HG03060 (cell line): ENCODE data around the gene ACTR3.
"Not testable (repeated sequence)": the region's sequence is repeated elsewhere in the genome, so short reads cannot be mapped to it uniquely, and the experiment has no call there.

Experiments used
- ATAC-seq: cut with Tn5 transposase; IDR thresholded peaks from one replicate; pipeline ENCODE4 v1.9.1; 2021; ENCODE audit warnings: low read depth, moderate number of reproducible peaks; ENCODE audit not compliant: unreplicated experiment

ACTR3 gene

GRCh38 chr2:113899166-113899565 is 9.3 kb downstream of the ACTR3 start:
- no peak for ATAC-seq

- ATAC-seq: no peak
Observed at GRCh38 chr2:113901943-113902342, 12.1 kb downstream of the ACTR3 start.

DNA sequence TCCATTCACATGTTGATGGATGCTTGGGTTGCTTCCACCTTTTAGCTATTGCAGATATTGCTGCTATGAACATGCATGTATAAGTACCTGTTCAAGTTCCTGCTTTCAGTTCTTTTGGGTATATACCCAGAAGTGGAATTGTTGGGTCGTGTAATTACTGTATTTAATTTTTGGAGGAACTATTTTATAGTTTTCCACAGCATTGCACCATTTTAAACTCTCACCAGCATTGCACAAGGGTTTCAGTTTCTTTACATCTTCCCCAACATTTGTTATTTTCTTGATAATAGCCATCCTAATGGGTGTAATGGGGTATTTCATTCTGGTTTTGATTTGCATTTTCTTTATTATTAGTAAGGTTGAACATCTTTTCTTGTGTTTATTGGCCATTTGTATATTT is 16.0 kb downstream of the ACTR3 start:
- no peak for ATAC-seq

- no peak for ATAC-seq
Observed at GRCh38 chr2:113906647-113907046, 16.8 kb downstream of the ACTR3 start.

- no peak for ATAC-seq
Observed at GRCh38 chr2:113907297-113907696, 17.4 kb downstream of the ACTR3 start.

DNA sequence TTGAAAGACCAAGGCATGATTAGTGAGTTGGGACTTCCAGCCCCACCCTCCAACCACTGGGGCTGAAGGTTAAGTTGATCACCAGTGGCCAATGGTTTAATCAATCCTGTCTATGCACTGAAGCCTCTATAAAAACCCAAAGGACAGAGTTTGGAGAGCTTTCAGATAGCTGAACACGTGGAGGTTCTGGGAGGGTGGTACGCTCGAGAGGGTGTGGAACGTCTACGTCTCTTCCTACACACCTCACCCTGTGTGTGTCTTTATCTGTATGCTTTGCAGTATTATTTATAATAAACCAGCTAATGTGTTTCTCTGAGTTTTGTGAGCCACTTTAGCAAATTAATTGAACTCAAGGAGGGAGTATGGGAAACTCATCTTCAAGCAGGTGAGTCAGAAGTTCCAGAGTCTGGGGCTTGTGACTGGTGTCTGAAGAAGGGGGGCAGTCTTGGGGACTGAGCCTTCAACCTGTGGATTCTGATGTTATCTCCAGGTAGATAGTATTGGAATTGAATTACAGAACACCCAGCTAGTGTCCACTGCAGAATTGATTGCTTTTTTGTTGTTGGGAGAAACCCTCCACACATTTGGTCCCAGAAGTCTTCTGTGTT is 20.3 kb downstream of the ACTR3 start:
- no peak for ATAC-seq

GRCh38 chr2:113910967-113911678 is 21.2 kb downstream of the ACTR3 start:
- ATAC-seq: no peak

- ATAC-seq: no peak
Observed at GRCh38 chr2:113915082-113915819, 25.4 kb downstream of the ACTR3 start.

- ATAC-seq: no peak
Observed at GRCh38 chr2:113918229-113918628, 28.3 kb downstream of the ACTR3 start.

- ATAC-seq: no peak
Observed at GRCh38 chr2:113920996-113921395, 31.1 kb downstream of the ACTR3 start.

- ATAC-seq: no peak
Observed at GRCh38 chr2:113922335-113922734, 32.4 kb downstream of the ACTR3 start.

- no peak for ATAC-seq
Observed at GRCh38 chr2:113922784-113923183, 32.9 kb downstream of the ACTR3 start.

- no peak for ATAC-seq
Observed at GRCh38 chr2:113925884-113926283, 36.0 kb downstream of the ACTR3 start.

DNA sequence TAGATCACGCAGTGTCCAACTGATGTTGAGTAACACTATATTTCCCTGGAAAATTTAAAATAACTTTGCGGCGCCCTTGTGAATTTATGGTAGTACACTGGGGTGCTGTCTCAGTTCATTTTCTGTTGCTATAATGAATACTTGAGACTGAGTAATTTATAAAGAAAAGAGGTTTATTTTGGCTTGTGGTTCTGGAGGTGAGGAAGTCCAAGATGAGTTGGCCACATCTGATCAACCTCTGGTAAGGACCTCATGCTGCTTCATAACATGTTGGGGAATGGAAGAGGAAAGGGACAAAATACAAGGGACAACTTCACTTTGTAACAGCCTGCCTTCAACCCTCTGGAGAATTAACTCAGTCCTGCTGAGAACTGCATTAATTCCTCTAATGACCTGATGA is 36.4 kb downstream of the ACTR3 start:
- ATAC-seq: no peak

DNA sequence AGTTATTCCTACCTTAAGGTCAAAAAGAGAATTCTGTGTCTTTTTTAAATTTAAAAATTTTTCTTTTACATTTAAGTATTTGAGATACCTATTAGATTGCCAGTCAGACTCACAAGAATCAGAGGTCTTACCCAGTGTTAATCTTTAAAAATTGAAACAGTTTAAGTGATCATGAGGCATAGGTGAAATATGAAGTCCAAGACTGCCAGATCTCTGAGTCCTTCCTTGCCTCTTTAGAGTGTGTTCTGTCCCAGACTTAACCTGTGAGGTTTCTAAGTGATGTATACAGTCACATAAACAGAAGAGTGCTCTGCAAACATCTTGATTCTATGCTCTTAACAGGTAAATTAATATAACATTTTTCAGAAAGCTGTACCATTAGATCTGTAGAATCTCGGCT is 40.6 kb downstream of the ACTR3 start:
- no peak for ATAC-seq

- no peak for ATAC-seq
Observed at GRCh38 chr2:113937501-113937900, 47.6 kb downstream of the ACTR3 start.

DNA sequence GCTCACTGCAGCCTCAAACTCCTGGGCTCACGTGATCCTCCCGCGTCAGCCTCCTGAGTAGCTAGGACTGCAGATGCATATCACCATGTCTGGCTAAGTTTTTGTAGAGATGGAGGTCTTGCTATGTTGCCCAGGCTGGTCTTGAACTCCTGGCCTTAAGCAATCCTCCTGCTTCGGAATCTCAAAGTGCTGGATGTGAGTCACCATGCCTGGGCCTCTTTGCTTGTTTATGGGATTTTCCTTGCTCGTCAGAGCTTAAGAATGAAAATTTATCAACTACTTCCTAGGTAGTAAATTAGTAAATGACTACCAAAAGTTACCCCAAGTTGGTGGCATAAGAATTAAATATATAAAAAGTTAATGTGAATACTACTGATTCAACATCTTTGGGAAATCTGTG is 51.0 kb downstream of the ACTR3 start:
- no peak for ATAC-seq

GRCh38 chr2:113945784-113946183 is 55.9 kb downstream of the ACTR3 start:
- ATAC-seq: not testable (repeated sequence)

DNA sequence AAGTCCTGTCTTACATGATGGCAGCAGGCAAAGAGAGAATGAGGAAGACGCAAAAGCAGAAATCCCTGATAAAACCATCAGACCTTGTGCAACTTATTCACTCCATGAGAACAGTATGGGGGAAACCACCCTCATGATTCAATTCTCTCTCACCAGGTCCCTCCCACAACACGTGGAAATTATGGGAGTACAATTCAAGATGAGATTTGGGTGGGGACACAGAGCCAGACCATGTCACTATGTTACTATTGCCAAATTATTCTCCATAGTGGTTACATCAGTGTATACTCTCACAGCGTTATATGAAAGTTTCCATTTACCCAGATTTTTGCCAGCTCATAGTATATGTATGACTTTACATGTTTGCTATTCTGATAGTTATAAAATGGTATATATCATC is 61.0 kb downstream of the ACTR3 start:
- ATAC-seq: not testable (repeated sequence)

DNA sequence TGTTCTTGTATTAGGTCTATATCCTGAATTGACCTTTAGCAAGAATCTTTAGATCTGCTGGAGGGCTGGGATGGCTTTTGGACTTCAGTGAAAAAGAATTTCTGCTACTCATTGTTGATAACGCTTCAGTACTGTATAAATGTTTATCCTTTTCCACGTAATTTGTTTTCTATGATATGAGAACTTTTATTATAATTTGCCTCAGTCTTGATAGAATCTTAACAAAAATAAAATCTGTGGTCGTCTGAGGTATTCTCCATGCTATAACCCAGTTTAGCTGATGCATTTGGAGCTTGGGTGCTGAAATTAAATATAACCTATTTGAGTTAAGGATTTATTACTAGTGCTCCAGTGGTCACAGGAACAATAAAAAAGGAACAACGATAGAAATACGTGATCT is 71.1 kb downstream of the ACTR3 start:
- ATAC-seq: no peak

DNA sequence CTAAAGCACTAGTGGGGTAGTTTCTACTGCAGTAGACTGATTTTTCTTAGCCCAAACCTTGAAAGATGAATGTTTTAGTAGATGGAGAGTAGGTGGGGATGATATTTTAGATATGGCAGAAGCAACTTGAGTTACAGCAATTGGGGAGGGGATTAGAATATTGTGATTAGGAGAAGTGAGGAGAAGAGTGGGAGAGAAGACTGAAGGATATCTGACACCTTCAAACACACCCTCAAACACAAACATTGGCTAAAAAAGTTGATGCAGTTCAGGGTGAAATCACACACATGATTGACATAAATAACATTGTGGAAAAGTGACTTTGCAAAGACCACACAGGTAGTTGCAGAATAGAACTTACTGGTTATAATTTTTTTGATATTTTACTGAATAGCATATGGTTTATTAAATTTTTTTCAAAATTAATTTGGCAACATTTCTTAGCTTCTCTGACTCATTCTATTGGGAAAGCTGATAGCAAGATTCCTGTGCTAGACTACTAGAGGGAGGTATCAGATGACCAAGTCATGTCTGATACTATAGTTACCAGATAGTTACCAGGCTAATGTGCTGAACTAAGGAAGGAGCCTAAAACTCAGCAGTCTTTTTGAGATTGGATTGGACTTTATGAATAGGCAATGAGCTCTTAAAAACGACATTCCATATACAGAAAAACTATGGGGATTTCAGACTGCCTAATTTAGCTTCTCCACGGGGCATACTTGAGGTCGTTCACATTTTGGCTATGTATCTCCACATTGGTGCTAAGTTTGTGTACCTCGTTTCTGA is 73.0 kb downstream of the ACTR3 start:
- ATAC-seq: no peak
